Osteoblast (primary cell): ENCODE data around the gene CRTC1. TPM values are rescaled to one million over a fixed set of nuclear protein-coding genes. Genes with fewer than 3 reads are reported as not detected.
A peak's percentile ranks its signal among the peaks of the same experiment; 100 is the strongest.

ENCODE experiments used
- DNase-seq: peaks from one replicate; pipeline ENCODE4 v3.0.0; 2011; ENCODE audit warnings: low spot score, mixed read lengths; ENCODE audit not compliant: insufficient read length; ENCODE audit errors: missing footprints
- H2AFZ ChIP-seq: 2 replicates; pipeline ENCODE4 v1.6.0; 2011; ENCODE audit warnings: mild to moderate bottlenecking, low read length
- H3K27ac ChIP-seq: 2 replicates; pipeline ENCODE4 v1.5.1; 2011; ENCODE audit warnings: mild to moderate bottlenecking, low read depth, low read length, moderate library complexity
- H3K27me3 ChIP-seq: 2 replicates; pipeline ENCODE4 v1.6.0; 2012; ENCODE audit warnings: mild to moderate bottlenecking, control low read depth, inconsistent platforms, low read length, moderate library complexity; ENCODE audit not compliant: insufficient read depth
- H3K36me3 ChIP-seq: 2 replicates; pipeline ENCODE4 v1.5.1; 2011; ENCODE audit warnings: mild to moderate bottlenecking, low read length, control low read depth, moderate library complexity; ENCODE audit not compliant: insufficient read depth
- H3K4me1 ChIP-seq: 2 replicates; pipeline ENCODE4 v1.5.1; 2011; ENCODE audit warnings: mild to moderate bottlenecking, low read length, control low read depth, moderate library complexity; ENCODE audit not compliant: insufficient read depth
- H3K4me2 ChIP-seq: 2 replicates; pipeline ENCODE4 v1.6.0; 2011; ENCODE audit warnings: mild to moderate bottlenecking, low read length; ENCODE audit not compliant: insufficient read depth
- H3K4me3 ChIP-seq: fragments of 200-600 bp; sonication (generic); 3 replicates; pipeline ENCODE4 v1.5.1; 2012; ENCODE audit warnings: mild to moderate bottlenecking, low read length, inconsistent platforms; ENCODE audit not compliant: insufficient read depth
- H3K79me2 ChIP-seq: 2 replicates; pipeline ENCODE4 v1.6.0; 2012; ENCODE audit warnings: mild to moderate bottlenecking, low read length, control low read depth, inconsistent platforms; ENCODE audit not compliant: insufficient read depth
- H3K9me3 ChIP-seq: 2 replicates; pipeline ENCODE4 v1.5.1; 2011; ENCODE audit warnings: low read depth, low read length, control low read depth
- H4K20me1 ChIP-seq: 2 replicates; pipeline ENCODE4 v1.6.0; 2012; ENCODE audit warnings: mild to moderate bottlenecking, low read length, control low read depth; ENCODE audit not compliant: insufficient read depth
- total RNA-seq: library from RNA; depleted of rRNA; stranded (reverse); fragments of >200 nt; gene quantifications from 2 replicates; pipeline ENCODE4 v1.2.3, GENCODE V29; 2012
- TF ChIP-seq, protein P1 (sequence below): IDR thresholded peaks from 2 replicates; pipeline ENCODE4 v1.5.1; 2011; ENCODE audit warnings: mild to moderate bottlenecking, low read depth, low read length, moderate library complexity; ENCODE audit errors: extremely low read depth

CRTC1 gene, protein sequence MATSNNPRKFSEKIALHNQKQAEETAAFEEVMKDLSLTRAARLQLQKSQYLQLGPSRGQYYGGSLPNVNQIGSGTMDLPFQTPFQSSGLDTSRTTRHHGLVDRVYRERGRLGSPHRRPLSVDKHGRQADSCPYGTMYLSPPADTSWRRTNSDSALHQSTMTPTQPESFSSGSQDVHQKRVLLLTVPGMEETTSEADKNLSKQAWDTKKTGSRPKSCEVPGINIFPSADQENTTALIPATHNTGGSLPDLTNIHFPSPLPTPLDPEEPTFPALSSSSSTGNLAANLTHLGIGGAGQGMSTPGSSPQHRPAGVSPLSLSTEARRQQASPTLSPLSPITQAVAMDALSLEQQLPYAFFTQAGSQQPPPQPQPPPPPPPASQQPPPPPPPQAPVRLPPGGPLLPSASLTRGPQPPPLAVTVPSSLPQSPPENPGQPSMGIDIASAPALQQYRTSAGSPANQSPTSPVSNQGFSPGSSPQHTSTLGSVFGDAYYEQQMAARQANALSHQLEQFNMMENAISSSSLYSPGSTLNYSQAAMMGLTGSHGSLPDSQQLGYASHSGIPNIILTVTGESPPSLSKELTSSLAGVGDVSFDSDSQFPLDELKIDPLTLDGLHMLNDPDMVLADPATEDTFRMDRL
- 3.8 and 4.0 TPM in 2 replicates for total RNA-seq

DNA sequence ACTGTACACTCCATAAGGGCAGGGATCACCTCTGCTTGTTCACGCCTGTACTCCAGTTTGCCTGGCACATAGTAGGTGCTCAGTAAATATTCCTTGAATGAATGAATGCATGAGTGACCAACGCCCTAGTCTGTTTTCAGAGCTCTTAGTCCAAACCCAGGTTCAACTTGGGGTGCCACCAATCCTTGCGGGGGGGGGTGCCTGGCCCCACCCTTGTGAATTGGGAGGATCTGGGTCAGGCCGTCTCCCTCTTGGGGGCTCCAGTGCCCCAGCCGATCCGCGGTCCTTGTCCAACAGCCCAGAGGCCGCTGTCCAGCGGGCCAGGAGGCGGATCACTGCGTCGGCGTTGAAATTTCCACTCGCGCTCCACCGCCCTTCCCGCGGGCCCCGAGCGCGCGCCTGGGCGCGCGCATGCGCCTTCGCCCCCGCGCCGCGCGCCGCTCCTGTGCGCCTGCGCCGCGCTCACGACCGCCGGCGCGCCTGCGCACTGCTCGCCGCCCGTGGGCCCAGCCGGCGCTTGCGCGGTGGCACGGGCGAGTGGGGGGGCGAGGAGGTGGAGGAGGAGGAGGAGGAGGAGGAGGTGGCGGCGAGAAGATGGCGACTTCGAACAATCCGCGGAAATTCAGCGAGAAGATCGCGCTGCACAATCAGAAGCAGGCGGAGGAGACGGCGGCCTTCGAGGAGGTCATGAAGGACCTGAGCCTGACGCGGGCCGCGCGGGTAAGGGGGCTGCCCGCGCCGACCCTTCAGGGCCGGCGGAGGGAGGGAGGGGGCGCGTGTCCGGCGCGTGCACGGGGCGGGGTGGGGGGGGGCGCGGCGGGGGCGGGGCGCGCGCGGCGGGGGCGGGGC lies at the start of gene CRTC1:
TSS of gene CRTC1 (plus strand) at position 572 of the 849 bp plus-strand sequence. CDS start at position 595, 23 bp downstream.
- Histone ChIP-seq H3K79me2 (peaks cover 42% of the 10 kb centered on the region), H2AFZ (peak within 1 kb of the TSS; percentile 88), H3K27ac (peak within 1 kb of the TSS; percentile 48), H4K20me1 (peaks cover 27% of the 10 kb centered on the region), H3K27me3 (no peaks in the 10 kb centered on the region), H3K9me3 (no peaks in the 10 kb centered on the region), H3K36me3 (no peaks in the 10 kb centered on the region), H3K4me2 (peak within 1 kb of the TSS; percentile 95), H3K4me1 (peaks cover 26% of the 10 kb centered on the region), H3K4me3 (peak within 1 kb of the TSS; percentile 83)
- TF ChIP-seq, protein P1, sequence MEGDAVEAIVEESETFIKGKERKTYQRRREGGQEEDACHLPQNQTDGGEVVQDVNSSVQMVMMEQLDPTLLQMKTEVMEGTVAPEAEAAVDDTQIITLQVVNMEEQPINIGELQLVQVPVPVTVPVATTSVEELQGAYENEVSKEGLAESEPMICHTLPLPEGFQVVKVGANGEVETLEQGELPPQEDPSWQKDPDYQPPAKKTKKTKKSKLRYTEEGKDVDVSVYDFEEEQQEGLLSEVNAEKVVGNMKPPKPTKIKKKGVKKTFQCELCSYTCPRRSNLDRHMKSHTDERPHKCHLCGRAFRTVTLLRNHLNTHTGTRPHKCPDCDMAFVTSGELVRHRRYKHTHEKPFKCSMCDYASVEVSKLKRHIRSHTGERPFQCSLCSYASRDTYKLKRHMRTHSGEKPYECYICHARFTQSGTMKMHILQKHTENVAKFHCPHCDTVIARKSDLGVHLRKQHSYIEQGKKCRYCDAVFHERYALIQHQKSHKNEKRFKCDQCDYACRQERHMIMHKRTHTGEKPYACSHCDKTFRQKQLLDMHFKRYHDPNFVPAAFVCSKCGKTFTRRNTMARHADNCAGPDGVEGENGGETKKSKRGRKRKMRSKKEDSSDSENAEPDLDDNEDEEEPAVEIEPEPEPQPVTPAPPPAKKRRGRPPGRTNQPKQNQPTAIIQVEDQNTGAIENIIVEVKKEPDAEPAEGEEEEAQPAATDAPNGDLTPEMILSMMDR, result no peak
- peak; percentile 100 for DNase-seq

DNA sequence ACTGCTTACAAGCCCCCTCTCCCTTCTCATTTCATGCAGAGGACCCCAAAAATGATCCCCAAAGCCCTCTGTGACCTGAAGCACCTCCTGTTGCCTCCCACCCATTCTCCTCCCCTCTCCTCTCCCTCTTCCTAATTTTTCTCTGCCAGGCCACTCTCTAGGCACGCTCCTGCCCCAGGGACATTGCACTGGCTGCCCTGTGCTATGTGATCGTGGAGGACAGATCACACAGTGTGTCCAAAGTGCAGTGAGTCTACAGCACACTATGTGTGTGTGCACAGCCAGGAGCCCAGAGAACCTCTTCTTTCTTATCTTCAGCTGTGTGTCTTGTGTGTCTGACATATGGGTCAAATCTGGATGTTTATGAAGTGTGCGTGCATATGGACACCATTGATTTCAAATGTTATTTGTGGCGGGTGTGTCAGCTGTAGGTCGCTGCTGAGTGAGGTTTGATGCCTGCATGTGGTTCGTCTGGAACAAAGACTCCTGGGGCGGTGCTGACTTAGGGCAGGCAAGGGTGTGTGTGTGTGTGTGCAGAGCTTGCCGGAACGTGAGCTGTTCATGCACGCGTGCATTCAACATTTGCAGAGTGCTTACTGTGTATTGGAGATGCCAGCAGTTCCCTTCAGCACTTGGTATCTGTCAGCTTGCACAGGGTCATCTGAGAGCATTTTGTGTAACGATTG lies 48.7 kb upstream of the CRTC1 start:
- Histone ChIP-seq H3K79me2 (peaks cover 26% of the 10 kb centered on the region), H3K4me1 (peaks cover 7% of the 10 kb centered on the region), H2AFZ (no peak overlapping the region), H3K9me3 (no peaks in the 10 kb centered on the region), H3K36me3 (no peaks in the 10 kb centered on the region), H3K27ac (no peak overlapping the region), H3K4me3 (no peak overlapping the region), H3K27me3 (no peaks in the 10 kb centered on the region), H3K4me2 (no peak overlapping the region), H4K20me1 (peaks cover 2% of the 10 kb centered on the region)
- TF ChIP-seq, protein P1, result no peak
- DNase-seq, result peak; percentile 69

DNA sequence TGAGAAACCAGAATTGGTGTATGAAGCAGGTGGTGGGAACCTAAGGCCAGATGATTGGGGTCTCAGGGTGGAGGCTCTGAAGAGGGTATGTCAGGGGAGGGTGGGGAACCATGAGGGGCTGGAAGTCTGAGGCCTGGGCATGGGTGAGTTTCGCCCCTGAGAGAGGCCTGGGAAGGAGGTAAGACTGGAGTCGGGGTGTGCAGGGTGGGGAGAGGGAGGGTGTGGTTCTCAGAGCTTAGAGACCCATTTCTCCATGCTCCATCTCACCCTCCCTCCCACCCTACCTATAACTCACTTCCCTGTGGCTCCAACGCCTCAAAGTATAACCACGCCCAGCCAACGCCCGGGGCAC lies 47.7 kb upstream of the CRTC1 start:
- Histone ChIP-seq H2AFZ (no peak overlapping the region), H3K27ac (no peak overlapping the region), H3K4me2 (no peak overlapping the region), H3K4me1 (peaks cover 7% of the 10 kb centered on the region), H3K79me2 (peaks cover 34% of the 10 kb centered on the region), H4K20me1 (peaks cover 2% of the 10 kb centered on the region), H3K36me3 (no peaks in the 10 kb centered on the region), H3K9me3 (no peaks in the 10 kb centered on the region), H3K27me3 (no peaks in the 10 kb centered on the region), H3K4me3 (no peak overlapping the region)
- TF ChIP-seq, protein P1, result no peak
- DNase-seq, result peak; percentile 29
